Uterus (tissue), 4 donors: ENCODE measurements around the gene GLMP. TPM values are rescaled to one million over a fixed set of nuclear protein-coding genes. Genes with fewer than 3 reads are reported as not detected.
A peak's percentile ranks its signal among the peaks of the same experiment; 100 is the strongest.

Experiments
- DNase-seq, 2 donors: peaks; one replicate each; pipeline ENCODE4 v3.0.0-alpha.2; 2019 to 2020
- H3K27ac ChIP-seq, 2 donors: fragments of 200-600 bp; sonication (generic); 1 replicate in 1 of 2; 2 replicates in 1 of 2; pipeline ENCODE4 v1.5.1; 2016 to 2018
- H3K27me3 ChIP-seq, 2 donors: fragments of 200-600 bp; sonication (generic); one replicate each; pipeline ENCODE4 v1.5.1; 2018 to 2019; ENCODE audit warnings: control low read depth in 1 of 2
- H3K36me3 ChIP-seq, 2 donors: fragments of 200-600 bp; sonication (generic); one replicate each; pipeline ENCODE4 v1.5.1; 2019; ENCODE audit warnings: control low read depth in 1 of 2
- H3K4me1 ChIP-seq, 2 donors: fragments of 200-600 bp; sonication (generic); one replicate each; pipeline ENCODE4 v1.5.1; 2018 to 2019; ENCODE audit warnings: control low read depth in 1 of 2
- H3K4me3 ChIP-seq, 2 donors: fragments of 200-600 bp; sonication (generic); 1 replicate in 1 of 2; 2 replicates in 1 of 2; pipeline ENCODE4 v1.5.1; 2018 to 2019; ENCODE audit warnings: mild to moderate bottlenecking in 1 of 2
- H3K9me3 ChIP-seq, 2 donors: fragments of 200-600 bp; sonication (generic); one replicate each; pipeline ENCODE4 v1.5.1; 2019; ENCODE audit warnings: control low read depth in 1 of 2
- POLR2A ChIP-seq, 2 donors: fragments of 450-650 bp; IDR thresholded peaks; one replicate each; pipeline ENCODE4 v1.6.1; 2016; ENCODE audit warnings: antibody characterized with exemption in 2 of 2, mild to moderate bottlenecking in 1 of 2, moderate library complexity in 1 of 2
- intact Hi-C: fragments of 100-400 bp; cut with DNase I; formaldehyde crosslinking; loops from one replicate; pipeline ENCODE4 v1.15.1; 2023; ENCODE audit warnings: low total_unique reads
- total RNA-seq, 4 donors: library from RNA; depleted of rRNA in 3 of 4; stranded (reverse); fragments of >200 nt in 3 of 4; gene quantifications; one replicate each; pipeline versions ENCODE4 v1.1.0 to v1.2.4, GENCODE V29; 2014 to 2023
- TF ChIP-seq, protein P1 (sequence below), 4 experiments: fragments of 200-600 bp in 2 of 4; fragments of 450-650 bp in 2 of 4; sonication (generic) in 2 of 4; IDR thresholded peaks; one replicate each; pipeline ENCODE4 v1.5.1; 2016 to 2019; ENCODE audit warnings: antibody characterized with exemption in 4 of 4, mild to moderate bottlenecking in 2 of 4, moderate library complexity in 1 of 4
- donor health status: DM: yes; HTN: yes; CAD: no.

The GLMP gene
- total RNA-seq, 4 donors from 2014 or later = 23.8 to 31.1 (median 27.7) TPM

DNA sequence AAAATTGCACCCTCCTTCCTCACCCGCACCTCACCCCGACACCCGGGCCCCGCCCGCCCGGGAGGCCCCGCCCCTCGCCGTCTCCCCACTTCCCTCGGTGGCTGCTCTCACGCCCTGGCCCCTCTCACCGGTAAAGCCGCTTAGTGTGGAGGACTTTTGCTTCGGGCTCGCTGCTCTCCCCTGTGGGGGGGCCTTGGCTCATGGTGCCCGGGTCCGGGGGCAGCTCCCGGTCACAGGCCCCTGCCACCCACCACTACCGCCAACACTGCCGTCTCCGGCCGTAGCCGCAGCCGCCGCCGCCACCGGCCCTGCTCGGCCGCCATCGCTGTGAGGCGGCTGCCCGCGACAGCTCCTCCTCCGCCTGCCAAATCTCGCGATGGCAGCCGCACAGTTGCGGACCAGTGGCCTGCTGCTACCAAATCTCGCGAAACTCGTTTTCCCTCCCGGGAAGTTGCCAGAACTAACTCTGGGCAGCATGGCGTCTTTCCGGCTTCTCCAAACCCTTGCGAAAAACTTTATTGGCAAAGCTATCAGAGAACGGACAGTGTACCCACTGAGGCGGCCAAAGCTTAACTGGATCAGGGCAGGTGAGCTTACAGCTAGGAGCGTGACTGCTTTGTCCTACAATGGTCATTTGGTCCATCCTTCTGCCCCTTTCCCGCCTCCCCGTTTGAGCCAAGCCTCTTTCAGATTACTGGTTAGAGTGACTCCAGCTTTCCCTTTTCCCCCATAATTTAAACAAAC lies 12.8 kb downstream of the GLMP start, which contains the start of gene SMG5:
TSS of gene SMG5 (minus strand) at position 347 of the 744 bp plus-strand sequence. CDS start at position 202, 145 bp downstream.
- DNase-seq = peak; percentile 97
- Histone ChIP-seq H3K27me3 (no peaks in the 10 kb centered on the region), H3K4me3 (peak within 1 kb of the TSS; percentile 98 to 99), H3K36me3 (no peaks in the 10 kb centered on the region), H3K9me3 (no peaks in the 10 kb centered on the region), H3K27ac (peak within 1 kb of the TSS; percentile 92 to 93), H3K4me1 (peaks cover 0 to 7% of the 10 kb centered on the region in 2 donors)
- intact Hi-C loops = no loop called here
- TF ChIP-seq POLR2A (IDR thresholded peaks at IDR 0.05) = peak; percentile 52 to 88
- TF ChIP-seq, protein P1, sequence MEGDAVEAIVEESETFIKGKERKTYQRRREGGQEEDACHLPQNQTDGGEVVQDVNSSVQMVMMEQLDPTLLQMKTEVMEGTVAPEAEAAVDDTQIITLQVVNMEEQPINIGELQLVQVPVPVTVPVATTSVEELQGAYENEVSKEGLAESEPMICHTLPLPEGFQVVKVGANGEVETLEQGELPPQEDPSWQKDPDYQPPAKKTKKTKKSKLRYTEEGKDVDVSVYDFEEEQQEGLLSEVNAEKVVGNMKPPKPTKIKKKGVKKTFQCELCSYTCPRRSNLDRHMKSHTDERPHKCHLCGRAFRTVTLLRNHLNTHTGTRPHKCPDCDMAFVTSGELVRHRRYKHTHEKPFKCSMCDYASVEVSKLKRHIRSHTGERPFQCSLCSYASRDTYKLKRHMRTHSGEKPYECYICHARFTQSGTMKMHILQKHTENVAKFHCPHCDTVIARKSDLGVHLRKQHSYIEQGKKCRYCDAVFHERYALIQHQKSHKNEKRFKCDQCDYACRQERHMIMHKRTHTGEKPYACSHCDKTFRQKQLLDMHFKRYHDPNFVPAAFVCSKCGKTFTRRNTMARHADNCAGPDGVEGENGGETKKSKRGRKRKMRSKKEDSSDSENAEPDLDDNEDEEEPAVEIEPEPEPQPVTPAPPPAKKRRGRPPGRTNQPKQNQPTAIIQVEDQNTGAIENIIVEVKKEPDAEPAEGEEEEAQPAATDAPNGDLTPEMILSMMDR (IDR thresholded peaks at IDR 0.05) = peak in 1 of 4 experiments; percentile 21

- Histone ChIP-seq H3K4me3 (peak overlapping the region; percentile 98 to 99), H3K27me3 (no peaks in the 10 kb centered on the region), H3K9me3 (no peaks in the 10 kb centered on the region), H3K27ac (peak overlapping the region; percentile 92 to 93), H3K4me1 (peaks cover 0 to 7% of the 10 kb centered on the region in 2 donors), H3K36me3 (no peaks in the 10 kb centered on the region)
- TF ChIP-seq, protein P1 (IDR thresholded peaks at IDR 0.05) = no peak
- no peak for TF ChIP-seq POLR2A (IDR thresholded peaks at IDR 0.05)
- intact Hi-C loops = no loop called here
- DNase-seq = no peak
Measured at GRCh38 chr1:156281693-156282478, 13.6 kb downstream of the GLMP start.

DNA sequence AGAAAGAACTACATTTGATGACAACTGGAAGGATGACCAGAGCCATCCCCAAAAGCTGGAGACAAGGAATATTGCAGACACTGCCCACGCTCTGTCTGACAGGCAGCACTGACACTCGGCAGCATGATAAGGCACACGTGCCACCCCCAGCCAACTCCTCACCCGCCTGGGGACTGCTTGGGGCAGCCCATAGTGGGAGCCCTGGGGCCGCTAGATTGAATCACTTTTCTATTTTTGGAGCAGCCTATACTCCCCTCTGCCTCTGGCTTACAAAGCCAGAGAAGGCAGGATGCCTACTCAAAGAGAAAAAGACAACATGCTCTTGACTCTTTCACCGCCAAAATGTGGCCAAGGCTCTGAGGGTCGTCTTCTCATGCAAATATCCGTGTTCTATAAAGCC lies 14.2 kb downstream of the GLMP start:
- intact Hi-C loops = no loop called here
- Histone ChIP-seq H3K4me3 (peak overlapping the region; percentile 98 to 99), H3K27me3 (no peaks in the 10 kb centered on the region), H3K36me3 (no peaks in the 10 kb centered on the region), H3K4me1 (peaks cover 0 to 7% of the 10 kb centered on the region in 2 donors), H3K9me3 (no peaks in the 10 kb centered on the region), H3K27ac (peak overlapping the region in 1 of 2 donors; percentile 93)
- no peak for DNase-seq
- TF ChIP-seq, protein P1 (IDR thresholded peaks at IDR 0.05) = no peak
- no peak for TF ChIP-seq POLR2A (IDR thresholded peaks at IDR 0.05)

GRCh38 chr1:156279837-156280236 lies 15.6 kb downstream of the GLMP start:
- Histone ChIP-seq H3K4me3 (no peak overlapping the region), H3K27ac (no peak overlapping the region), H3K36me3 (no peaks in the 10 kb centered on the region), H3K4me1 (peaks cover 0 to 7% of the 10 kb centered on the region in 2 donors), H3K9me3 (no peaks in the 10 kb centered on the region), H3K27me3 (no peaks in the 10 kb centered on the region)
- no peak for DNase-seq
- TF ChIP-seq, protein P1 (IDR thresholded peaks at IDR 0.05) = no peak
- no peak for TF ChIP-seq POLR2A (IDR thresholded peaks at IDR 0.05)
- intact Hi-C loops = no loop called here

GRCh38 chr1:156276966-156277381 lies 18.5 kb downstream of the GLMP start:
- TF ChIP-seq, protein P1 (IDR thresholded peaks at IDR 0.05) = no peak
- TF ChIP-seq POLR2A (IDR thresholded peaks at IDR 0.05) = no peak
- H3K4me3 ChIP-seq = no peak overlapping the region
- no peaks in the 10 kb centered on the region for H3K9me3 ChIP-seq
- H3K36me3 ChIP-seq = no peaks in the 10 kb centered on the region
- intact Hi-C loops = no loop called here
- H3K4me1 ChIP-seq = peaks cover 0 to 7% of the 10 kb centered on the region in 2 donors
- no peaks in the 10 kb centered on the region for H3K27me3 ChIP-seq
- no peak overlapping the region for H3K27ac ChIP-seq
- DNase-seq = no peak
